Effector CD8-positive, alpha-beta T cell (primary cell): ENCODE measurements around the gene ZBTB3.
"Not testable (repeated sequence)": the region's sequence is repeated elsewhere in the genome, so short reads cannot be mapped to it uniquely, and the experiment has no call there.

Experiments used
- DNase-seq: peaks from one replicate; lab custom pipeline; 2025; lab: John Stamatoyannopoulos, UW

Gene ZBTB3

DNA sequence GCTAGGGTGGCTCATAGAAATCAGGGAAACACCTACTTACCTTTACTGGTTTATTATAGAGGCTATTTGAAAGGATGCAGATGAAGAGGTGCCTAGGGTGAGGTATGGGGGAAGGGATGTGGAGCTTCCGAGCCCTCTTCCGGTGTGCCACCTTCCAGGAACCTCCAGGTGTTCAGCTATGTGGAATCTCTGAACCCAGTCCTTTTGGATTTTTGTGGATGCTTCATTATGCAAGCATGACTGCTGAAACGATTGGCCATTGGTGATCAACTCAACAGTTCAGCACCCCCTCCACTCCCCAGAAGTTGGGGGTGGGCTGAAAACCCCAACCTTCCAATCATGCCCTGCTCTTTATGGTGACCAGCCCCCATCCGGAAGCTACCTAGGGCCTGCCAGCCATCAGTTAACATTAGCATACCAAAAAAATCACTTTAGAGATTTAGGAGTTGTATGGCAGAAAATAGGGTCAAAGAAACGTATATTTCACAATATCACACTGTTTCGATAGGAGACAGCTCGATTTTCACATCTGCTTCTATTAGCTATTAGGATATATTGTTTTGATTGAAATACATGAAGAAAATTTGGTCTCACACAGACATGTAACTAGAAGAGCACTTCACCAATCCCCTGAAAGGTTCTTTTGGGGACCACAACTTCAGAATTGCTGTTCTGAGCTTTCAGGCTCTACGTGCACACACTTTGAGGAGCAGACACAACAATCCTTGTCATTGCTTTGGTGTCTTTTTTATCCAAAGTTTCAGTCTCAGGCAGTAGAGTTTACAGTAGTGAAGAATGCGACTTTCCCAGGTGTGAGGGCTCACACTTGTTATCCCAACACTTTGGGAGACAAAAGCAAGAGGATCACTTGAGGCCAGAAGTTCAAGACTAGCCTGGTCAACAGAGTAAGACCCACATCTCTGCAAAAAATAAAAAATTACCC, 4.2 kb upstream of the ZBTB3 start:
- no peak for DNase-seq

DNA sequence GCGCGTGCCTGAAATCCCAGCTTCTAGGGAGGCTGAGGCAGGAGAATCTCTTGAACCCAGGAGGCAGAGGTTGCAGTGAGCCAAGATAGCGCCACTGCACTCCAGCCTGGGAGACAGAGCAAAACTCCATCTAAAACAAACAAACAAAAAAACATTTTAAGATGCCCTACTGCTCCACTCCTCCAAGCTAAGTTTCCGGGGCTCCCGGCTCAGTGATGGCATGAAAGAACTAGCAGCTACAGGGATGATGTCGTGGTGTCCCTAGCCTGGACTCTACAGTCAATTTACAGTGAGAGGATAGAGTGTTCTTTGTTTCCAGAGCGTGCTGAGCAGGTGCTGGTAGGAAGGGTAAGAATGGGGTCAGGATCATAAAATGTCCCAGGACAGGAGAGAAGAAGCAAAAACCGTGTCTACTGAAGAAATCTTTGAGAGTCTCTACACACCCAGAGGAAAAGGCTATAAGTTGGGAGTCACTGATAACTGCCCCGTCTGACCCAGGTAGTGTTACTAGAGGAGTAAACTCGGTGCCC, 1.2 kb upstream of the ZBTB3 start:
- no peak for DNase-seq

DNA sequence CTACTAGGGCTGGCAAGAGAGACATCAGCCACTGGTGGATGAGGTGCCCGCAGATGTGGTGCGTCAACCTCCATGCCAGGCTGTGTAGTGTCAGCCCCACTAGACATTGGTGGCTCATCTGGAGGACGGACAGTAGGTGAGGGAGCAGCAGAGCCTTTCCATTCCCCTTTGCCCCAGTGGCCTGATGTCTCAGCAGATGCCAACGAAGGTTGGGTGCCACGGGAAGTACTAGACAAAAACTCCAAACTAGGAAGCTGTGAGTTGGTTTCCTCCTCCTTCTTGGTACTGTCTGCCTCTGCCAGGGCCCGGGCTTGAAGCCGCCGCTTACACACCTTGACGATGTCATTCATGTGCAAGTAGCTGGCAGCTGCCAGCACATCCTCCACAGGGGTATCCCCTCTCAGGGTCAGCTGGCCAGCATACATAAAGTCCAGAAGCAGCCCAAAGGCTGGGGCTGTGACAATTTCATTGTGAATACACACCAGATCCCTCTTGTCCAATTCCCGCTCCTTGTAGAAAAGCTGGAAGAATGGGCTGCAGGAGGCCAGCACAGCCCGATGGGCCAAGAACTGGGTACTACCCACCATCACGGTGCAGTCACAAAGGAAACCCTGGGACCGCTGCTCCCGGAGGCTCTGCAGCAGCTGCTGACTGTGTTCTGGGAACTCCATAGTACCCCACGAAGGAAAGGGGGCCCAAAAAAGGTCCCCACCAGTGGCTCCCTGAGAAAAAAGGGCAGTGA, 795 bp downstream of the ZBTB3 start:
- DNase-seq, result no peak

DNA sequence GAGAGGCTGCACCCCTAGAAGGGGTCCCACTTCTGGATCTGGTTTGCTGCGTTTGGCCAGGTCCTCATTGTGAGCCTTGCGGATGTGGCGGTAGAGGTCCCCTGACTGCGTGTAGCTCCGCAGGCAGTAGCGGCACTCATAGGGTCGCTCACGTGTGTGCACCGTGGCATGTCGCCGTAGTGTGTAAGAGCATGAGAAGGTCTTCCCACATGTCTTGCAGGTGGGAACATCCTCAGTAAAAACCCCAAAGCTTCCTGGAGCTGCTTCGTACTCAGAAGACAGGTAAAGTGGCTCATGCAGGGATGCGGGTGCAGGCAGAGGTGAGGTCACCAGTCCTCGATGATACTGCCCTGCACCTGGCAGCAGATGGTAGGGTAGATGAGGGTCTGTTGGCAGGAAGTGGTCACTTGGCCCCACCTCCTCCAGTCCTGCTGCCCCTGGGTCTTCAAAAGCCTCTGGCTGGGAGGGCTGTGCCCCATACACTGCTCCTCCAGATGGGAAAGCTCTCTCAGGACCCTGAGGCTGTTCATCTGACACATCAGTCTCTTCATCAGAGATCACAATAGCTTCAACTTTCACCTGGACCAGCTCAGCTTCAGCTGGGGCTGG, 1.7 kb downstream of the ZBTB3 start:
- no peak for DNase-seq

DNA sequence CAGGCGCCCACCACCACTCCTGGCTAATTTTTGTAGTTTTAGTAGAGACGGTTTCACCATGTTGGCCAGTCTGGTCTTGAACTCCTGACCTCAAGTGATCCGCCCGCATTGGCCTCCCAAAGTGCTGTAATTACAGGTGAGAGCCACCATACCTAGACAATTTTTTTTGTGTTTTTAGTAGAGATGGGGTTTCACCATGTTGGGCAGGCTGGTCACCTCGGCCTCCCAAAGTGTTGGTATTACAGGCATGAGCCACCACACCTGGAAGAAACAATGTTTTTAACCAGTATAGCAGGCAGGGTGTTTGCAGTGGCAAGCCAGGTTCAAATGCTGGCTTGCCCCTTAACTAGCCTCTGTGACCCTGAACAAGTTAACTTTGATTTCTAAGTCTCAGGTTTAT, 4.0 kb downstream of the ZBTB3 start:
- DNase-seq, result not testable (repeated sequence)

DNA sequence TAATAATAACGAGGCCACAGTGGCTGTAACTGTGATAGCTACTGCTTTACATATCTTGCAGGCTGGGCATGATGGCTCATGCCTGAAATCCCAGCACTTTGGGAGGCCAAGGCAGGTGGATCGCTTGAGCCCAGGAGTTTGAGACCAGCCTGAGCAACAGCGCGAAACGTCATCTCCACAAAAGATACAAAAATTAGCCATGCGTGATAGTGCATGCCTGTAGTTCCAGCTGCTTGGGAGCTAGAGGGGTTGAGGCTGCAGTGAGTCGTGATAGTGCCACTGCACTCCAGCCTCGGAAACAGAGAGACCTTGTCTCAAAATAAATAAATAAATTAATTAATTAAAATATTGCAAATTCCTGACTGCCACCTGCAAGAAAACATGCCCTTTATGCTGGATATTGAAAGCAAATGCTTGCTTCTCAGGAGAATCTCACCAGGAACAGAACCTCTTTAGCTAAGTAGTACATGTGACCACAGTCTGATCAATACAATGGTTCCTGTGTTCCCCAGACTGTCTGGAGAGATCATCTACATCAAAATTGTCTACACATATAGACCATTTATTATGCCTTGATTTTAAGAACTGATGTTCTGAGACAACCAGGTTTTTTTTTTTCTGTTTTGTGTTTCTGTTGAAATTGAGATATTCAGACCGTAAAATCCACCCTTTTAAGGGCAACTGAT, 6.3 kb downstream of the ZBTB3 start:
- no peak for DNase-seq

DNA sequence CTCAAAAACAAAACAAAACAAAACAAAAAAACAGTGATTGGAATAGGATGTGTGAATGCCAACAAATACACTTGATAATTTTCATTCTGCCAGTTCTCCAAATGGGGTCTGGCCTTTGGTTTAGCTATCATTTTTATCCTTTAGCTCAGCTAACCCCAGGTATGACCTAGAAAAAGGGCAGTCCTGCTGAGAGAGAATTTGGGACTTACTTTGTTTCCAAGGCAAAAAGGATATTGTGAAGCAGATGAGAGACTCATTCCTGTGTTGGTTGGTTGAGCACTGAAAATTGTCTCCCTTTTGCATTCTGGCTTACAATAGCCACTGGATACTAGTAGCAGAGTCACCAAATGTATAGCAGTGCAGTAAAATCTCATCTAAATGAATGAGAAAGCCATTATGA, 16.8 kb downstream of the ZBTB3 start:
- DNase-seq, result no peak

DNA sequence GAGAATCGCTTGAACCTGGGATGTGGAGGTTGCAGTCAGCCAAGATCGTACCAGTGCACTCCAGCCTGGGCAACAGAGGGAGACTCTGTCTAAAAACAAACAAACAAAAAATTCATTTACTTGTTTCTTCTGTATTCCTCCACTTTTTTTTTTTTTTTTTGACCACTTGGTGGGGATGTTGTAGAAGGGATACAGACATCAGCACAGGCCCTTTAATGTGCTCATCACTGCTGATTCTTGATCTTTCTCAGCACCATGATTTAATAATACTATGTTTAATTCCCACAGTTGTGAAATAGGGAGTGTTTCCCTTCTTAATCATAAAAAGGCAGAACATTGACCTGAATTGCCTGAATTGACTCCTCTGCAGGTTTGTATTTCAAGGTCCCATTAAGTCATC, 21.1 kb downstream of the ZBTB3 start:
- DNase-seq, result no peak

DNA sequence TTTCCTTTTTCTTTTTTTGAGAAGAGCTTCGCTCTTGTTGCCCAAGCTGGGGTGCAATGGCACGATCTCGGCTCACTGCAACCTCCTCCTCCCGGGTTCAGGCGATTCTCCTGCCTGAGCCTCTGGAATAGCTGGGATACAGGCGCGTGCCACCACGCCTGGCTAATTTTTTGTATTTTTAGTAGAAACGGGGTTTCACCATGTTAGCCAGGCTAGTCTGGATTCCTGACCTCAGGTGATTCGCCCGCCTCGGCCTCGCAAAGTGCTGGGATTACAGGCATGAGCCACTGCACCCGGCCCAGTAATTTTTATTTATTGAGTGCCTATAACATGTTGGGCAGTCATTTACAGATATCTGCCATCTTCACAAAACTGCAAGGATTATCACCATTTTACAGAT, 23.9 kb downstream of the ZBTB3 start:
- not testable (repeated sequence) for DNase-seq

DNA sequence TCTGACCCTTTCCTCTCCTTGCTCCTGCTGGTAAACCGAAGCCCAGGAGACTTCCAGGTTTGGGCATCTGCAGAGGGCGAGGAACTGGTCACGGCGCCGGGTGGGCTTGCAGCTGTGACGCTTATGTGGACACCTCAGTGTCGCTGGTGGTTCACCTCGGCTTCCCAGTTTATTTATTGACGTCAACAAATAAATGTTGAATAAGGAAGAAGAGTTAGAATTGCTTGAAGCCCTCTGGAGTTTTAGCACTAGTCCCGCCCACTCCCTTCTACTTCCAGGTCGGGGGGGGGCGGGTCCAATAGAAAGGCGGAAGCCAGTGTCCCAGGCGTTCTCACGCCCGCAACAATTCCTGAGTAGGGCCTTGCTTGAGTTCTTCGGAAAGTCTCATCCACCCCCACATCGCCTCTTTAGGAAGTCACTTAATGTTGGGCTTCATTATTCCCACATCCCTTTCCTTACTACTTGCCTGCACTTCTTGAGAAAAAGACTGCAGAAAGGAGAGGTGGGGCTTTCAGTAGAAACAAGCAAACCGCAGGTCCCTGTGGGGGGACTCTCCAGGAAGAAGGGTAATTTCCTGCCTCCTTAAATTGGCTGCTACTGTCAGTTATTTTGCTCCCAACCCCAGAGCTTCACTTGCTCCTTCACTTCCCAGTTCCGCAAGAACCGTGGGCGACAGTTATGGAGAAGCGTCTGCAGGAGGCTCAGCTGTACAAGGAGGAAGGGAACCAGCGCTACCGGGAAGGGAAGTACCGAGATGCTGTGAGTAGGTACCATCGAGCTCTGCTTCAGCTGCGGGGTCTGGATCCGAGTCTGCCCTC, 25.6 kb downstream of the ZBTB3 start, which contains the start of gene TTC9C:
Gene TTC9C, plus strand, starts transcription at position 316 of the 818 bp plus-strand sequence. Its CDS starts 363 bp downstream, at position 679.
- DNase-seq, result peak; percentile 75

DNA sequence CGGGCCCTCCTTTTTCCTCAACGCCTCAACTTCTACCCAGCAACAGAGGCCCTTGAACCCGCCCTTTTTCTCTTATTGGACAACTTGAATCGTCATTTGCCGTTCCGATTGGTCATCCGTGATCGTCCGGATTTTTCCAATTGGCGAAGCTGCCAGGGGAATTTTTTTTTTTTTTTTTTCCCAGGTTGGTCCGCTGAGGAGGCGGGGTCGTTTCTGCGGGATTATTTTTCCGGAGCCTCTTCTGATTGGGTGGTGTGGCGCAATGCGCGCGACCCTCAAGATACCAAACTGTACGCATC, 26.1 kb downstream of the ZBTB3 start:
- peak; percentile 78 for DNase-seq

DNA sequence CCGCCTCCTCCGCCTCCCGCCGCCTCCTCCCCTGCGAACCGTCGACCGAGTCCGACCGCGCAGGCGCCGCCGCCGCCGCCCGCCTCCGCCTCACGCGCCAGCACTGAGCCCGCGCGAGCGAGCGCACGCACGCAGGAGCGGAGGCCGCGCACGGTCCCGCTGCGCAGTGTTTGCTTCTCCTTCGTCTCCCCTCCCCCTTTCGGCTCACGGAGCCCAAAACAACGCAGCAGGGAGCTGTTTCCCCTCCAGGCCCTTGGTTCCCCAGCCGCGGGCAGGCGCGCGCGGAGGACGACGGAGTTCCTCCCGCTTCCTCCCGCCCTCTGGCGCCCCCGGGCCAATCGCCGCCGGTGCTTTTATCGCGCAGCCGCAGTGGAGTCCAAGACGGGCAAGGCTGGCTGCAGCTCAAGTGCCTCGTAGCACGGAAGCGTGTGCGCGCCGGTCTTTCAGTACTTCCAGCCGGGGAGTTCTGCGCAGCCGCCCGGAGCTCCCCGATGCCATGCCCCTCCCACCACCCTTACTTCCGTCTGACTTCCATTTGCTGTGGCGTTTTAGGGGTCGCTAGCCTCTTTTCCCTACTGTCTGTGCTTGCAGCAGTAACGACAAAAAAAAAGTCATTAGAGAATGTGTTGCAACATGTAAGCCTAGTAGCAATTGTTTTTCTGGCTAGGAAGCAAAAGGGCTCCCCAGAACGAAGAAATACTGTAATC, 26.6 kb downstream of the ZBTB3 start, which contains the start of gene HNRNPUL2:
Gene HNRNPUL2, minus strand, starts transcription at position 293 of the 707 bp plus-strand sequence. CDS start 301 bp downstream, outside the sequence.
- DNase-seq, result peak; percentile 97

DNA sequence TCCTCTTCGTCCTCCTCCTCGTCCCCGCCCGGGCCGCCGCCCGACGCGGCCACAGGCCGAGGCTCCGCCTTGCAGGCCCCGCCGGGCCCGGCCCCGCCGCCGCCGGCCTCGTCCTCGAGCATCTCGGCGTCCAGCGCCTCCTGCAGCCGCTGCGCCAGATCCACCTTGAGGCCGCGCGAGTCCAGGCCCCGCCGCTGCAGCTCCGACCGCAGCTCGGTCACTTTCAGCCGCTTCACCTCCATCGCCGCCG, 27.1 kb downstream of the ZBTB3 start:
- no peak for DNase-seq

DNA sequence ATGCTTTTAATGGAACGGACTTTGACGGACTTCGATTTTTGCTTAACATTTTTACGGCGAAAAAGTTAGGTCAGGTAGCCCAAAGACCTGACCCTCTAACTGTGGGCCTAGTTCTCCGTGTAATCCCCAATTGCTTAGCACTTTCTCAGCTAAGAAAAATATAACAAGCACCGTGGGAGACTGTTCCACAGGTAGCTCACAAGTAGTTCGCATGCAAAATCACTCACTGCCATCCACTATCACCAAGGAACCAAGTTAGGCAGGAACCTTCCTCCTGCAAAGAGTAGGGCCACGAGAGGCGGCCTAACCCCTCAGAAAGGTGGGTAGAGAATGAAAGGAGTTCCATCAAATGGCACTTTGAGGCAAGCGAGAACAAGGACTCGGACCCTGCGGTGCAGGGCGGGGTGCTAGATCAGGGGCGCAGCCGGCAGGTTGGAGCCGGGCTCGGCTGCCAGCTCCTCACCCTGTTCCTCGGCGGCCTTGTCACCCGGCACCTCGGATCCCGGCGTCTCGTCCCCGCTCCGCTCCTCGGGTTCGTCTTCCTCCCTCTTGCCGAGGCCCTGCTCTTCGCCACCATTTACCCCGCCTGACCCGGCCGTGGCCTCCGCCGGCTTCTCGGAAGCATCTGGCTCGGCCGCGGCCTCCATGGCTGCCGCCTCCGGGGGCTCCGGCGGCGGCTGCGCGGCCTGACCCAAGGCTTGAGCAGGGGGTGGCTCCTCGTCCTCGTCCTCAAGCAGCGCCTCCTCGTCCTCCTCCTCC, 27.6 kb downstream of the ZBTB3 start:
- DNase-seq, result no peak

DNA sequence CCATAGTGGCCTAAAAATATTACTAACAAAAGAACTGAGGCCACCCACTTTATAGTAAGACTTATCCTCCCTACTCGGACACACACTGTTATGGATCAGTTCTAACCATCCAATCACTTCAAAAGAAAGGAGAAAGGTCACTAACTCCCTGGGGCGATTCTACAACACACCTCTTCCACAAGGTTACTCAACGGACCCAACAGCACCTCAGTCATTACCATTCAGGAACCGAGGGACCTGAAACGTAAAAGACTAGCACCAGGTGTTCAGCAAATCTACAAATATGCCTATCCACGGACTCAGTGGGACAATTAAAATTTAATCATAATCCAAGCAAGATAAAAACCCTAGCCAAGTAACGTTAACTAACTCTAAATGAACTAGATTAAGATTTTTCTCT, 28.3 kb downstream of the ZBTB3 start:
- DNase-seq, result no peak

DNA sequence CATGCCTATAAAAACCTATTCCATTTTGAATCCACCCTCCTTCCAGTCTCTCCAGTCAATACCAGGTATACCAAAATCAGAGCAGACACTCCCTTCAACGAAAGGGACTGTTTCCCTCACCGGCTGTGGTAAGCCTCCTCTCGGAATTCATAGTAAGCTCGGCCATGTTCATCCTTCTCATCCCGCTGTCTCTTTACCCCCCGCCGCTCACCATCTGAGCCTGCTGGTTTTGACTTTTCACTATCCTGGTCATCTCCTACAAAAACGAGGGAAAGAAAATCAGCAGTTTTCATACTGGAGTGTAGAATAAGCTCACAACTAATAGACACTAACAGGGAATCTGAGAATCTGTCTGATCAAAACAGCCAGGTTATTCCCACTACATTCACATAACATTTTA, 29.8 kb downstream of the ZBTB3 start:
- DNase-seq, result no peak

DNA sequence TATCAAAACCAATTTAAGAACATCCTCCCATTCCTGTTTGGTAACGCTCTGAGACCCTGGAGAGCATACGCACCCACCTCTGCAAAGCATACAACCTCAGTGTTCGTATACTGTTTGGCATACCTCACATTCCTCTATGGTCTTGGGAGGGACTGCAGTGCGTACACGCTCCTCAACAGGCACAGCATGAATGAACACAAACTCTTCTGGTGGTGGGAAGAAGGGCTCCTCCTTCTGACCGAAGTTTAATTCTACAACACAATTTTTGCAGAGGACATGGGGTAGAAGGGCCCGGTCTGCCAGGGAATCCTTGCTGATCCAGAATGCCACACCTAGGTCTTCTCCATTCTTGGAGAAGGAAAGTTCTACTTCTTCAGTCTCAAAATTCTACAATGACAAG, 32.0 kb downstream of the ZBTB3 start:
- DNase-seq, result no peak

DNA sequence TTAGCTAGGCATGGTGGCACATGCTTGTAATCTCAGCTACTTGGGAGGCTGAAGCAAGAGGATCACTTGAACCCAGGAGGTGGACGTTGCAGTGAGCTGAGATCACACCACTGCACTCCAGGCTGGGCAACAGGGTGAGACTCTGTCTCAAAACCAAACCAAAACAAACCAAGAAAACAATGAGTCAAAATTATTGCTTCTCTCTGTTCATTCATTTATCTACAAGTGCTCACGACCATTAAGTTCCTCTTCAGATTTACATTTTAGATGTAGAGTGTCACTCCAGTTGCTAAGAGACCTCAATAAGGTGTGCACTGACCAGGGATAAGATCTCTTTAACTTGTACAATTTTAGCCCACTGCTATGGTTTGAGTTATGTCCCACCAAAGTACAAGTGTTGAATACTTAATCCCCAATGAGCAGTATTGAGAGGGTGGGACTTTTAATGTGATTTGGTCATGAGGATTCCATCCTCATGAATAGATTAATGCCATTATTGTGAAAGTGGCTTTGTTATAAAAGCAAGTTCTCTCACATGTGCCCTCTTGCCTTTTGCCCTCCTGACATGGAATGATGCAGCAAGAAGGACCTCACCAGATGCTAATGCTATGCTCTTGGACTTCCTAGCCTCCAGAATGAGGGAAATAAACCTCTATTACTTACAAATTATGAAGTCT, 34.5 kb downstream of the ZBTB3 start:
- DNase-seq, result no peak

DNA sequence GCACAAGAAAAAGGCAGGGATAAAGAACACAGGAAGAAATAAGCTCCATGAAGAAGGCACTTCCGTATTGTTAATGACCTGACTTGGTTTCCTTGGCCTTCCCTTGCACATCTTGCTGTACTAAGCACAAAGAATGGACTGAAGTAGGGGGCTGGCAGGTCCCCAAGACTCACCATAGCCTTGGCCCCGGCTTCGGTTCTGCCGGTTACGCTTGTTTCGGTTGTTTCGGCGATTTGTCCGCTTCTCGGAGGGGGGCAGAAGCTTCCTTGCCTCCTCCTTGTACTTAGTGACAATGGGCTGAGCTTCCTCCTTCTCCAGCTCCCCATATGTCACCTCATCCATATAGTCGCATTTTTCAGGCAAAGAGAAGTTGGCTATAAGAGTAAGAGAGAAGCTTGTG, 37.1 kb downstream of the ZBTB3 start:
- no peak for DNase-seq
